ENCODE results near the gene UPF1. TPM values are rescaled to one million over a fixed set of nuclear protein-coding genes. Genes with fewer than 3 reads are reported as not detected.

Gene UPF1
- total and polyA plus RNA-seq, 2 of the 13 experiments (the other 11 are each of a cell fraction or from before 2014, with no cell fraction given), result 16.9 to 41.8 TPM

DNA sequence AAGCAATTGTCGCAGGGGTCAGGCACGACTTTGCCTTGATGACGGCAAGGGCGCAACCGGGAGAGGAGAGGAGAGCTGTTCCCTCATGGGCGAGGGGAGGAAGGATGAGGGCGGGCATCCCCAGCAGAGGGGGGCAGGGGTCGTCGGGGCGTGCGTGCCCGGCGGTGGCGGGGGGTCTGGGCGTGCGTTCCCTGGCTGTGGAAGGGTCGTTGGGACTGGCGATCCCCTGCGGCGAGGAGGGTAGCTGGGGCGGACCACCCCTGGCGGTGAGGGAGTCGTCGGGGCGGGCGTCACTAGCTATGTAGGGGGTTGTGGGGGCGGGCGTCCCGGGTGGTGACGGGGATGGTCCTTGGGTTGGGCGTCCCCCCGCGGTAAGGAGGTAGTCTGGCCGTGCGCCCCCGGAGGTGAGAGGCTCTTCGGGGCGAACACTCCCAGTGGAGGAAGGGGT is 42.3 kb upstream of the UPF1 start:
- Histone ChIP-seq H3K4me1 (ENCODE audit: insufficient read depth, low read length) (peaks cover 28% of the 10 kb centered on the region; the same call in 1 of the 2 replicates), H4K20me1 (ENCODE audit: insufficient read depth, low read length) (no peaks in the 10 kb centered on the region), H3K4me3 (replicated peaks in 1 of 3; ENCODE audit: insufficient read depth in 1 of 3, low read depth in 2 of 3, low read length in 3 of 3) (peak overlapping the region in 1 of 3 experiments; percentile 16; a peak in 1 of 6 replicates), H3K9ac (ENCODE audit: insufficient read depth, low read depth, low read length) (no peak overlapping the region), H3K36me3 (replicated peaks in 1 of 2; ENCODE audit: control insufficient read depth in 1 of 2, insufficient read depth in 2 of 2, low read length in 2 of 2) (no peaks in the 10 kb centered on the region), H2AFZ (ENCODE audit: low read length) (no peak overlapping the region), H3K27me3 (ENCODE audit: control insufficient read depth in 1 of 2, insufficient read depth in 2 of 2, low read length in 2 of 2) (peaks cover 11 to 72% of the 10 kb centered on the region in 2 experiments), H3K27ac (ENCODE audit: extremely low read length, insufficient read depth, low read length) (no peak overlapping the region), H3K79me2 (ENCODE audit: insufficient read depth, low read length) (no peaks in the 10 kb centered on the region), H3K9me3 (ENCODE audit: low read length) (no peaks in the 10 kb centered on the region), H3K4me2 (ENCODE audit: low read depth, low read length) (0 out of 2 replicates have a peak overlapping the region, but pooled peaks have one; percentile 7)
- FAIRE-seq, result no peak
- ChIA-PET POLR2A (no interaction called here), CTCF (ENCODE audit: low intra/inter-chr PET ratio, low total read pairs) (no interaction called here)
- no TSS peak for BruUV-seq (replicated peaks)
- 49% methylated on average over 24 of the region's 38 CpGs for WGBS (ENCODE audit: low lambda C conversion rate)
- in situ Hi-C loops (cut with HindIII; ENCODE audit: extremely low pct_ligation_motif_present, low pct_unique_long_range_greater_than_20kb), result loop anchor here (5.0 kb wide), 1 partner anchor 53 kb away; no protein-coding TSS in a partner anchor
- TF ChIP-seq ELF1 (CRISPR knock-in tag; IDR thresholded peaks at IDR 0.05) (no peak), ZMAT3 (CRISPR knock-in tag; conservative IDR thresholded peaks at IDR 0.05) (no peak), GFI1 (CRISPR knock-in tag; IDR thresholded peaks at IDR 0.05; ENCODE audit: borderline replicate concordance) (no peak), TBX2 (CRISPR knock-in tag; IDR thresholded peaks at IDR 0.05; ENCODE audit: borderline replicate concordance) (no peak), DPF2 (CRISPR knock-in tag; IDR thresholded peaks at IDR 0.05; ENCODE audit: borderline replicate concordance, low read depth) (no peak), PAF1 (CRISPR knock-in tag; IDR thresholded peaks at IDR 0.05) (no peak), ZNF343 (CRISPR knock-in tag; IDR thresholded peaks at IDR 0.05) (no peak), ZNF737 (CRISPR knock-in tag; IDR thresholded peaks at IDR 0.05; ENCODE audit: borderline replicate concordance) (no peak), ZNF672 (CRISPR knock-in tag; IDR thresholded peaks at IDR 0.05) (no peak), RCOR2 (CRISPR knock-in tag; IDR thresholded peaks at IDR 0.05) (no peak), NFE2L1 (CRISPR knock-in tag; IDR thresholded peaks at IDR 0.05; ENCODE audit: borderline replicate concordance) (no peak), SMC3 (IDR thresholded peaks at IDR 0.05; ENCODE audit: low read length) (no peak)
- DNase-seq (ENCODE audit: low spot score), result no peak
- ATAC-seq, result no peak
- intact Hi-C loops (cut with micrococcal nuclease; ENCODE audit: unreplicated experiment), result no loop called here

All from HepG2 (cell line).